Measurements from ENCODE around the gene NDRG3.

Gene NDRG3

DNA sequence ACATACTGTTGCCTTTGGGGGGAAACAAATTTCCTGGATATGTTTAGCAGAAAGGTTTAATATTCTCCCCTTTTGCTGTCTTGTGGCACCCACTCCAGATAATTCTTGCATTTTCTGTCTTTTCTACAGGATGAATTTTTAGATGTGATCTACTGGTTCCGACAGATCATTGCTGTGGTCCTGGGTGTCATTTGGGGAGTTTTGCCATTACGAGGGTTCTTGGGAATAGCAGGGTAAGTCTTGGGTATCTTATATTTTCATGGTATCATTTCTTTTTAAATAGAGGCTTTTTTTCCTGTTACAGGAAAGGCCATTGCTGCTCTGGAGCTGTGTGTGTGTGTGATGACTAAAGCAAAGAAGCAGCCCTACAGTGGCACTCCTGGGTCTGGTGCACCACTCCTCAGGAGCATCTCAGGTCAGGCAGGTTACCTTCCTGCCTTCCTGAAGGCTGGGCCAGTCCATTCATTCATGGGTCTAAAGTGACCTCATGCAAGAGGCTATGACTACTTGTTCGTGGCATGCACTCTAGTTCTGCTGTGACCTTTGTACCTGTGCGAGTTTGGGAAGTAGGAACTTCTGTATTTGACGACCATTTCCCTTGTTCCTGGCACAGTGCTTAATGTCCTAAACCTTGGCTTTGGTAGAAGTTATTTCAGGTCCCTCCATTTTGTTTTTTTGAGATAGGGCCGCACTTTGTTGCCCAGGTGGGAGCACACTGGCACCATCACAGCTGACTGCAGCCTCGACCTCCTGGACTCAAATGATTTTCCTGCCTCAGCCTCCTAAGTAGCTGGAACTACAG is 138.1 kb downstream of the NDRG3 start:
- Mint-ChIP-seq H3K36me3 (ENCODE audit: low read depth) (peaks cover 40% of the 10 kb centered on the region), H3K4me3 (peak overlapping the region; percentile 97), H3K4me1 (ENCODE audit: low read depth) (peaks cover 20% of the 10 kb centered on the region)

DNA sequence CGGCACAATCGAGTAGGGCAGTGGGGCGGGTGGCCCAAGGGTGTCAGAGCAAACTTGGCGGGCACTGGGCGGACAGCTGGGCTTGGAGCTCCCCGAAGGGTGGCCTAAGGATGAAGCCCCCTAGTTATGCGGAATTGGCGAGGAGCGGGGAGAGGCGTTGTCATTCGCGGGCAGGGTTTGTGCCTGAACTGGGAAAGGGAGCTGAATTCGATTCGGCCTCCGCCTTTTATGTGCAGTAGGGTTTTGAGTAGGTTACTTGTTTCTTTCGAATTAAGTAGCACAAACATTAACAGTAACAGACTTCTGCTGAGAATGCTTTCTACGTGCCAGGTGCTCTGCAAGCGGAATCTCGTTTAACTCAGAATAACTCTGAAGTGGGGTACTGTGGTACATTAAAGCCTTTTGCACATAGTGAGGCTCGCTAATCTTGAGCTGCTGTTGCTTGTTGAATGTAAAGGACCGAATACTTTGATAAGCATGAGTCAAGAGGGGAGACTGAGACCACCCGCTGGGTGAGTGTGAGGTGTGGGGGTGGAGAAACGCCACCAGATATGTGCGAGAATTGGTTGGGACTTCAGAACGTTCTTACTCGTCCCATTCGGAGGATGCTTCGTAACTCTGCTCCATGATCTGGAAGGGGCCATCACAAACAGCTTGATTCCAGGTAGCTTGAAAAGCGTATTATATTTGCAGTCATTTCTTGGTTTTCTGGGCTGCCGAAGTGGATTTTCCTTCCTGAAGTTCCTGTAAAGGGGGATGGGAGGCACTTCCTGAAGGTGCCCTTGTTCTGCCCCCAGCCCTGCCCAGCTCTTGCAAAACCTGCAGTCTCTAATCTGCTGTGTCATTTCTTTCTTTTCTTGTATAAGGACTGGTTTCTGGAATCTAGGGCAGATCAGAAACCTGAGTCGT is 139.5 kb downstream of the NDRG3 start:
- no peaks in the 10 kb centered on the region for H3K9me3 Mint-ChIP-seq
- H3K4me1 Mint-ChIP-seq (ENCODE audit: low read depth) = peaks cover 23% of the 10 kb centered on the region
- H3K27ac Mint-ChIP-seq = peak overlapping the region; percentile 94
- peak overlapping the region; percentile 97 for H3K4me3 Mint-ChIP-seq
- H3K27me3 Mint-ChIP-seq (ENCODE audit: low read depth) = no peaks in the 10 kb centered on the region
- H3K36me3 Mint-ChIP-seq (ENCODE audit: low read depth) = peaks cover 27% of the 10 kb centered on the region

More for the DNA sequence above, 138.1 kb downstream of the NDRG3 start:
- Mint-ChIP-seq H3K27ac (peak overlapping the region; percentile 67), H3K9me3 (no peaks in the 10 kb centered on the region), H3K27me3 (ENCODE audit: low read depth) (no peaks in the 10 kb centered on the region)

DNA sequence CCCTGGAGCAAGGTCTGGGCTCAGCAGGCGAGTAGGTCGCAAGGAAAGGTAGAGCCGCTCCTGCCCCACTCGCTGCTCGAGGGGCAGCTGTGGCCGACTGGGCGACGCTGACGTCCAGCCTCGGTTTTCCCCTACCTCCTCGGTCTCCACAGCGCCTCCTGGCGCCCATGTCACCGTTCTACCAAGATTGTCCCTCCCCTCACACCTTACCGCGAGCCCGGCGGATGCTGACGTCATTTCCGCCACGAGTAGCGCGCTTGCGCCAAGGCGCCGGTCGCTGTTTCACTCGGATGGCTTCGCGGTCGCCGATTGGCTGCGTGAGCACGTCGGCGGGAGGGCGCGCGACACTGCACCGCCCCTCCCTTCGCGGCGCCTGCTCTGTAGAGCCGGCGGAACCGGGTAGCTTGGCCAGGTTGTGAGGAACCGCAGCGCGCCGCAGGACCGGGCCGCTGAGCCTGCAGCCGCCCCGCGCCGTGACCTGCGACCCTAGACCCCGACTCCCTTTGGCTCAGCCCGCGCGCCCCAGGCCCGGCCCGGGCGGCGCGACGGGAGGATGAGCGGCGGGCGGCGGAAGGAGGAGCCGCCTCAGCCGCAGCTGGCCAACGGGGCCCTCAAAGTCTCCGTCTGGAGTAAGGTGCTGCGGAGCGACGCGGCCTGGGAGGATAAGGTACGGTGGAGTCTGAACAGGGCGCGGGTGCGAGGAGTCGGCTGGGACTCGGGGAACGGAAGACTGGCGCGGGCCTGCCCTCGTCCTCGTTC is 140.3 kb downstream of the NDRG3 start, which contains the start of gene RAB5IF:
Gene RAB5IF, plus strand, starts transcription at position 381 of the 759 bp plus-strand sequence. Its CDS starts 173 bp downstream, at position 554.
- H3K4me1 Mint-ChIP-seq (ENCODE audit: low read depth) = peaks cover 23% of the 10 kb centered on the region
- H3K9me3 Mint-ChIP-seq = no peaks in the 10 kb centered on the region
- peaks cover 26% of the 10 kb centered on the region for H3K36me3 Mint-ChIP-seq (ENCODE audit: low read depth)
- peak within 1 kb of the TSS; percentile 97 for H3K4me3 Mint-ChIP-seq
- H3K27ac Mint-ChIP-seq = peak within 1 kb of the TSS; percentile 94
- H3K27me3 Mint-ChIP-seq (ENCODE audit: low read depth) = no peaks in the 10 kb centered on the region

DNA sequence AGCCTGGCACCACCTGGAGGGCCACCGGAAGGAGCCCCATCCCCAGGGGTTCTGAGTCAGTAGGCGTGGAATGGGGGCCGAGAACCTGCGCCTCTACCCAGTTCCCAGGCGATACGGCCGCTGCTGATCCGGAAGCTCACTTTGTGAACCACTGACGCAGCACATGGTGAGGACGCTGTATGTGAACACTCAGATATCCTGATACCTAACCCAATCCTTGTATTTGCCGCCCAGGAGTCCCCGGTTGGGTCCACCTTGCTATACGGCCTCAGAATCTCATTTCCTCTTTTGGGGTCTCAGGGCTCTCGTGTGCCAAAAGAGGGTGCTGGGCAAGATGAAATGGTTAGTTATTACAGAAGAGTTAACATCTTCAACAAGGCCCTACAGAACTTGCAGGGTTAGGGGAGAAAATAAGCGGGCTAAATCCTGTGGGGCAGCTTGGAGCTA is 140.9 kb downstream of the NDRG3 start:
- Mint-ChIP-seq H3K27me3 (ENCODE audit: low read depth) (no peaks in the 10 kb centered on the region), H3K4me3 (peak overlapping the region; percentile 97), H3K4me1 (ENCODE audit: low read depth) (peaks cover 26% of the 10 kb centered on the region), H3K27ac (peak overlapping the region; percentile 93), H3K36me3 (ENCODE audit: low read depth) (peaks cover 23% of the 10 kb centered on the region), H3K9me3 (no peaks in the 10 kb centered on the region)

Data from T-helper 1 cell treated with Interleukin-12 subunit alpha and Interleukin-12 subunit beta and Interleukin-4 antibody, amounts not matched to agents 30 μg/mL and 1 μg/mL, for 36 hours (primary cell).